Pulmonary artery endothelial cell (primary cell): Measurements from ENCODE around the gene OLFML2A. TPM values are rescaled to one million over a fixed set of nuclear protein-coding genes. Genes with fewer than 3 reads are reported as not detected.
A peak's percentile ranks its signal among the peaks of the same experiment; 100 is the strongest.

Source experiments
- DNase-seq: peaks from one replicate; pipeline ENCODE4 v3.0.0-alpha.2; 2011; ENCODE audit warnings: low read depth, low spot score
- total RNA-seq: library from RNA; depleted of rRNA; stranded (reverse); fragments of >200 nt; gene quantifications from 2 replicates; pipeline ENCODE4 v1.2.3, GENCODE V29; 2014

Gene OLFML2A
- total RNA-seq, 1 donor from 2014 or later: under 0.01 TPM

- DNase-seq: no peak
Measured at GRCh38 chr9:124852829-124853531, 76.0 kb downstream of the OLFML2A start, which contains the start of gene WDR38. Gene WDR38 (plus strand): TSS chr9:124853460. CDS start chr9:124853532, 72 bp downstream.

DNA sequence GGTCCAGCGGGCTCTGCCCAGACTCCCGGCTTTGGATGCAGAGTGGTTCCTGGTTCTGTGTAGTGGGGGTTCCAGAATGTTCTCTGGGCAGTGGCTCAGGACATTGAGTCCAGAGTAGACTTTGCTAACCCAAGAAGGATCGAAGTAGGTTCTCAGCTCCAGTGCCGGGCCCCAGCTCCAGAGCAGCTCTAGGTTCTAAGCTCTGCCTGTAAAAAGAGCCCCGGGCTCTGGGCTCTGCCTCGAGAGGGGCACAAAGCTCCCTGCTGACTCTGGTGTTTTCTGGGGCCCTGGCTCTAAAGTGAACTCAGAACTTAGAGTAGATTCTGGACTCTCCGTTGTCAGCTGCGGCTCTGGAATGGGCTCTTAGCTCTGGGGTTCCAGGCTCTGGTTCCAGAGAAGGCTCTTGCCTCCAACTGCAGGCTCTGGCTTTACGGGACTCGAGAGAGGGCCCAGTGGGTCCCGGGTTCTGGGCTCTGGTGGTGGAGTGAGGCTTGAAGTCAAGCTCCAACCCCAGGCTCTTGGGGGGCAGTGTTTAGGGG lies 76.7 kb downstream of the OLFML2A start:
- no peak for DNase-seq

DNA sequence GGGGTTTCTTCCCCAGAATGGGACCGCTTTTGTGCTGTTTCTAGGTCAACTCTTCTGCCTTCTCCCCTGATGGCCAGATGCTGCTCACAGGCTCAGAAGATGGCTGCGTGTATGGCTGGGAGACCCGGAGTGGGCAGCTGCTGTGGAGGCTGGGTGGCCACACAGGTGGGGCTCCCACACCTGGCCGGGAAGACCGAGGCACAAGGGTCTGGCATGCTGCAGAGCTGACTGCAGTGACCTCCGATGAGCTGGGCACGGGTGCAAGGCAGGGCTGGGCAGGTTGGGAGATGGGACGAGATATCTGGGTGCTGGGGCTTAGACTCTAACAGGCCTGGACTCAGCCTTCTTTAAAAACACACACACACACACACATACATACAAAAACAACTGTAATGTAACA lies 77.2 kb downstream of the OLFML2A start:
- no peak for DNase-seq

DNA sequence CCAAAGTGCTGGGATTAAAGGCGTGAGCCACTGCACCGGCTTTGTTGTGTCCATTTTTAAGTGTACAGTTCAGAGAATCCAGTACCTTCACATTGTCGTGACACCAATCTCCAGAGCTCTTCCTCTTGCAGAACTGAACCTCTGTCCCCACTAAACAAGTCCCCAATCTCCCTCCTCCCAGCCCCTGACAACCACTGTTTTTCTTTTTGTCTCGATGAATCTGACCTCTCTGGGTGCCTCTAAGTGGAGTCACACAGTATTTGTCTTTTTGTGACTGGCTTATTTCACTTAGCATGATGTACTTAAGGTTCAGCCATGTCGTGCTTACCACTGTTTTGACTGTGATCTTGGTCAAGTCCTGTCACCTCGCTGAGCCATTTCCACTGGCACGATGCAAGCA lies 77.9 kb downstream of the OLFML2A start:
- no peak for DNase-seq

DNA sequence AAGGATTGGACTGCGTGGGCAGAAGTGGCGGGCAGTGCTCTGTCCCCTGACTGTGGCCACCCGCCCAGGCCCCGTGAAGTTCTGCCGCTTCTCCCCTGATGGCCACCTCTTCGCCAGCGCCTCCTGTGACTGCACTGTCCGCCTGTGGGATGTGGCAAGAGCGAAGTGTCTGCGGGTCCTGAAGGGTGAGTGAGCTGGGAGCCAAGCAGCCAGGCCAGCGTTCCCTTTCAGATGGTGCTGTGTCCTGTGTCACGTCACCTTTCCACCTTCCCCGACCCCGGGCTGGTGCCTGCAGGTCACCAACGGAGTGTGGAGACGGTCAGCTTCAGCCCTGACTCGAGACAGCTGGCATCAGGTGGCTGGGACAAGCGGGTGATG lies 78.6 kb downstream of the OLFML2A start:
- DNase-seq: no peak

GRCh38 chr9:124855944-124856765 lies 79.2 kb downstream of the OLFML2A start:
- DNase-seq: no peak

DNA sequence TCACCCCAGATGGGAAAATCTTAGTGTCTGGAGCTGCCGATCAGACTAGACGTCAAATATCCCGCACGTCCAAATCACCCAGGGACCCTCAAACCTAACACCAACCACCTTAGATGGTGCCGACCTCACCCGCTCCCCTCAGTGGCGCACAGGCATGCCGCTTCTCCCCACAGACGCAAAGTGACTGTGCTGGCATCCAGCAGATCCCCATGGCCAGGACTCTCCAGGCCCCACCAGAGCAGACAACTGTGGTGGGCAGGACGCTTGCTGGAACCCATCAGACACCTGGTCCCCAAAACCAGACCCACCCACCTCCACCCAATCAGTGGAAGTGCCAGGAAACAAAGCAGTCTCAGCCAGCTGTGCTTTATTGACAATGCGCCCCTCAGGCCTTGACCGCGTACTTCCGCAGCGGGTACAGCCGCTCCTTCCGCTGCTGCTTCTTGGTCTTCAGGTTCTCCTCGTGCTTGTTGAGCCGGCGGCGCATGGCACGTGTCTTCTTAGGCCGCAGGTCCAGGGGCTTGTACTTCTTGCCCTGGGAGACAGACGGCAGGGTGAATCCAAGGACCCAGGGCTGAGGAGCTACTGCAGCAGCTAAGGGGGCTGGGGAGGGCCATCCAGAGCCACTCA lies 80.7 kb downstream of the OLFML2A start:
- no peak for DNase-seq

GRCh38 chr9:124858330-124859046 lies 81.6 kb downstream of the OLFML2A start:
- no peak for DNase-seq

GRCh38 chr9:124859803-124860581 lies 83.1 kb downstream of the OLFML2A start:
- DNase-seq: no peak

DNA sequence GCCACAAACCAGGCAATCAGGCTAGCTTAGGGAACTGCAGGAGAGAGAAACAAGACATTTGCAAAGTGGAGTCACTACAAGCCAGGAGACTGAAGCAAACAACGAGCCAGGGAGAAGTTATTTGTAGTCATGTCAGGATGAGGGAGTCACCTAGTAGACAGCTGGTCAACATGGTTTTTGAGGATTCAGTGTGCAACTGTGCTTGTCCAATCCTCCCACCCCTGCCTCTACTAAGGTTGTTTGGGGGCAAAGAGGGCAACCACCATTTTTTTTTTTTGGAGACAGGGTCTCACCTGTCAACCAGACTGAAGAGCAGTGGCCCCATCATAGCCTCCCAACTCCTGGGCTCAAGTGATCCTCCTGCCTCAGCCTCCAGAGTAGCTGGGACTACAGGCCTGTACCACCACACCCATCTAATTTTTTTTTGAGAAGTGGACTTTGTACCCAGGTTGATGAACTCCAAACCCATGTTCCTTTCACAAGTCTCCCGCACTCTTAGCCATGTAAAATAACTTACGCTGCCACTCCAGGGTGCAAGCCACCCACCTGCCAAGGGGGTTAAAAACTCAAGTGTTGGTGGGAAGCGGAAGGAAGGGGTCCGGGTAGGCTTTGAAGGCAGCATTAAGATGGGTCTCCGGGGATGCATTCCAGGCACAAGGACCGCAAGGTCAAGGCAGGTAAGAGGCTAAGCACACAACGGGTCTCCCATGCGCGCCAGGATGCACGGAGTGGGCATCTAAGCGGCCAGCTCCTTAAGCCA lies 83.8 kb downstream of the OLFML2A start:
- DNase-seq: no peak

- peak; percentile 79 for DNase-seq
Measured at GRCh38 chr9:124861342-124862229, 84.7 kb downstream of the OLFML2A start, which contains the start of the genes ARPC5L and RPL35. Gene ARPC5L (plus strand): TSS chr9:124862130. CDS start chr9:124869291, 7,161 bp downstream. Gene RPL35 (minus strand): TSS chr9:124861957. CDS start chr9:124861912, 45 bp downstream.

GRCh38 chr9:124863371-124863871 lies 86.5 kb downstream of the OLFML2A start:
- DNase-seq: no peak

Other genes starting within 250 kb of the OLFML2A start
- gene NR6A1, start 5.8 kb upstream of the OLFML2A start, total RNA-seq: 0.20 and 0.39 TPM in 2 replicates
- gene WDR38, start 76.3 kb downstream of the OLFML2A start, total RNA-seq: 0.07 TPM in 1 of 2 replicates, not detected in the other
- gene RPL35, start 84.8 kb downstream of the OLFML2A start, total RNA-seq: 1,491 and 1,946 TPM in 2 replicates
- gene ARPC5L, start 85.0 kb downstream of the OLFML2A start, total RNA-seq: 26.2 and 28.7 TPM in 2 replicates
- gene GOLGA1, start 163.9 kb downstream of the OLFML2A start, total RNA-seq: 11.3 and 12.1 TPM in 2 replicates